Fibroblast of the conjunctiva (primary cell): ENCODE data around the gene SRGAP2C.
"Not testable (repeated sequence)": the region's sequence is repeated elsewhere in the genome, so short reads cannot be mapped to it uniquely, and the experiment has no call there.

Source experiments
- DNase-seq: peaks from one replicate; pipeline ENCODE4 v3.0.0-alpha.2; 2010; ENCODE audit warnings: low read depth

Gene SRGAP2C

GRCh38 chr1:121280699-121281317 is 96.0 kb downstream of the SRGAP2C start:
- DNase-seq, result not testable (repeated sequence)

GRCh38 chr1:121281480-121281879 is 96.7 kb downstream of the SRGAP2C start:
- DNase-seq, result not testable (repeated sequence)

- peak; percentile 3 for DNase-seq
Observed at GRCh38 chr1:121283587-121284180, 98.9 kb downstream of the SRGAP2C start.

- not testable (repeated sequence) for DNase-seq
Observed at GRCh38 chr1:121292590-121292989, 107.8 kb downstream of the SRGAP2C start.

- not testable (repeated sequence) for DNase-seq
Observed at GRCh38 chr1:121293263-121294204, 108.8 kb downstream of the SRGAP2C start.

- DNase-seq, result not testable (repeated sequence)
Observed at GRCh38 chr1:121294205-121294570, 109.4 kb downstream of the SRGAP2C start.

- DNase-seq, result not testable (repeated sequence)
Observed at GRCh38 chr1:121296563-121296962, 111.8 kb downstream of the SRGAP2C start.

GRCh38 chr1:121298529-121298928 is 113.8 kb downstream of the SRGAP2C start:
- not testable (repeated sequence) for DNase-seq

- DNase-seq, result not testable (repeated sequence)
Observed at GRCh38 chr1:121299514-121300149, 114.9 kb downstream of the SRGAP2C start.

GRCh38 chr1:121301876-121302275 is 117.1 kb downstream of the SRGAP2C start:
- not testable (repeated sequence) for DNase-seq

- not testable (repeated sequence) for DNase-seq
Observed at GRCh38 chr1:121307759-121308158, 123.0 kb downstream of the SRGAP2C start.

- not testable (repeated sequence) for DNase-seq
Observed at GRCh38 chr1:121315509-121315908, 130.7 kb downstream of the SRGAP2C start.

- DNase-seq, result not testable (repeated sequence)
Observed at GRCh38 chr1:121316081-121316480, 131.3 kb downstream of the SRGAP2C start.

GRCh38 chr1:121317491-121318468 is 133.0 kb downstream of the SRGAP2C start:
- not testable (repeated sequence) for DNase-seq

- DNase-seq, result not testable (repeated sequence)
Observed at GRCh38 chr1:121318687-121319086, 133.9 kb downstream of the SRGAP2C start.

- DNase-seq, result not testable (repeated sequence)
Observed at GRCh38 chr1:121321660-121322059, 136.9 kb downstream of the SRGAP2C start.

- DNase-seq, result not testable (repeated sequence)
Observed at GRCh38 chr1:121324726-121325125, 140.0 kb downstream of the SRGAP2C start.

GRCh38 chr1:121332141-121332540 is 147.4 kb downstream of the SRGAP2C start:
- DNase-seq, result not testable (repeated sequence)

- DNase-seq, result not testable (repeated sequence)
Observed at GRCh38 chr1:121332599-121333562, 148.1 kb downstream of the SRGAP2C start.

GRCh38 chr1:121337958-121338357 is 153.2 kb downstream of the SRGAP2C start:
- DNase-seq, result not testable (repeated sequence)
